ENCODE data around the gene ALG6. TPM values are rescaled to one million over a fixed set of nuclear protein-coding genes. Genes with fewer than 3 reads are reported as not detected.
"Not testable (repeated sequence)": the region's sequence is repeated elsewhere in the genome, so short reads cannot be mapped to it uniquely, and the experiment has no call there.

The ALG6 gene
- total RNA-seq, 1 donor from 2014 or later, result 8.4 TPM

DNA sequence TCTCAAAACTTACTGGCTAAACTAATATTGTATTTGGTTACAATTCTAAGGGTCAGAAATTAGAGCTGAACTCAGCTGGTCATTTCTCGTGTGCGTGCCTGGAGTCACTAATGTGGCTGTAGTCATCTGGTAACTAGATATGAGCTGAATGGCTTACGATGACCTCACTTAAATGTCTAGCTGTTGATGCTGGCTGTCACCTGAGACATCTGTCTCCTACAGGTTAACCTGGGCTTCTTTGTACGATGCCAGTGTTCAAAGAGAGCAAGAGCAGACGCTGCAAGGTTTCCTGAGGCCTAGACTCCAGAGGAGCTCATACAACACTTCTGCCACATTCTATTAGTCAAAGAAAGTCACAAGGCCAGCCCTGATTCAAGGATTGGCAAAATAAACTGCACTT is 17.1 kb upstream of the ALG6 start:
- no peak for DNase-seq
- Mint-ChIP-seq H3K36me3 (ENCODE audit: unreplicated experiment) (no peaks in the 10 kb centered on the region), H3K4me3 (ENCODE audit: unreplicated experiment) (no peak overlapping the region), H3K27me3 (ENCODE audit: unreplicated experiment) (peaks cover 1% of the 10 kb centered on the region), H3K4me1 (ENCODE audit: low read depth, unreplicated experiment) (no peaks in the 10 kb centered on the region), H3K27ac (ENCODE audit: unreplicated experiment) (no peak overlapping the region), H3K9me3 (ENCODE audit: unreplicated experiment) (no peaks in the 10 kb centered on the region)
- TF ChIP-seq, protein P1, sequence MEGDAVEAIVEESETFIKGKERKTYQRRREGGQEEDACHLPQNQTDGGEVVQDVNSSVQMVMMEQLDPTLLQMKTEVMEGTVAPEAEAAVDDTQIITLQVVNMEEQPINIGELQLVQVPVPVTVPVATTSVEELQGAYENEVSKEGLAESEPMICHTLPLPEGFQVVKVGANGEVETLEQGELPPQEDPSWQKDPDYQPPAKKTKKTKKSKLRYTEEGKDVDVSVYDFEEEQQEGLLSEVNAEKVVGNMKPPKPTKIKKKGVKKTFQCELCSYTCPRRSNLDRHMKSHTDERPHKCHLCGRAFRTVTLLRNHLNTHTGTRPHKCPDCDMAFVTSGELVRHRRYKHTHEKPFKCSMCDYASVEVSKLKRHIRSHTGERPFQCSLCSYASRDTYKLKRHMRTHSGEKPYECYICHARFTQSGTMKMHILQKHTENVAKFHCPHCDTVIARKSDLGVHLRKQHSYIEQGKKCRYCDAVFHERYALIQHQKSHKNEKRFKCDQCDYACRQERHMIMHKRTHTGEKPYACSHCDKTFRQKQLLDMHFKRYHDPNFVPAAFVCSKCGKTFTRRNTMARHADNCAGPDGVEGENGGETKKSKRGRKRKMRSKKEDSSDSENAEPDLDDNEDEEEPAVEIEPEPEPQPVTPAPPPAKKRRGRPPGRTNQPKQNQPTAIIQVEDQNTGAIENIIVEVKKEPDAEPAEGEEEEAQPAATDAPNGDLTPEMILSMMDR (IDR thresholded peaks at IDR 0.05; ENCODE audit: partially characterized antibody, unreplicated experiment), result no peak

DNA sequence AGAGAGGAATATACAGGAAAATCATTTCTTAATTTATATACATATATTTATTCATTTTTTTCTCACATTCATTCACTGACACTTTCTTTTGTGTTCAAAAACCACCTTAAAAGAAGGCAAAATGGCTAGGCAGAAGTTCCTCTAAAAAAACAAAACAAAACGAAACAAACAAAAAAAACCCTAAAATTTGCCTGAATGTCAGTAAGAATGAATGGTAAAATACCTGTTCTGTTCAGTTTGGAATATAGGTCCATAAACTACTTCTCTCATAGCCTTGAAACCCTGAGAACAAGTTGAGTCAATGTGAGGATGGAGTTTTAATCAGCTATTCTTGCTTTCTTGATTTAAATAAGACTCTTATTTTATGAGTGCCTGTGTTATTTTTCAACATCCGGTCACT is 14.7 kb upstream of the ALG6 start:
- TF ChIP-seq, protein P1 (IDR thresholded peaks at IDR 0.05; ENCODE audit: partially characterized antibody, unreplicated experiment), result no peak
- peaks cover 3% of the 10 kb centered on the region for H3K27me3 Mint-ChIP-seq (ENCODE audit: unreplicated experiment)

DNA sequence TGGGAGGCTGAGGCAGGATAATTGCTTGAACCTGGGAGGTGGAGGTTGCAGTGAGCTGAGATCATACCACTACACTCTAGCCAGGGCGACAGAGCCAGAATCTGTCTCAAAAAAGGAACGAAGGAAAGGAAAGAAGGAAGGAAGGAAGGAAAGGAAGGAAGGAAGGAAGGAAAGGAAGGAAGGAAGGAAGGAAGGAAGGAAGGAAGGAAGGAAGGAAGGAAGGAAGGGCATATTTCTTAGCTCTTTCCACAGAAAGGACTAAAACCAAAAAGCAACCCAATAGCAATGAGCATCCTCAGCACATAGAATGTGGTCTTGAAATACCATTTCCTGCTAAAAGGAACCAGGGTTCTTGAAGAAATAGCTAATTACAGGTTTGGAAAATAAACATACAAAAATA is 11.2 kb upstream of the ALG6 start:
- not testable (repeated sequence) for H3K36me3 Mint-ChIP-seq (ENCODE audit: unreplicated experiment); H3K4me1 Mint-ChIP-seq (ENCODE audit: low read depth, unreplicated experiment)

More for the DNA sequence above, 14.7 kb upstream of the ALG6 start:
- no peaks in the 10 kb centered on the region for H3K4me1 Mint-ChIP-seq (ENCODE audit: low read depth, unreplicated experiment)
- no peak for DNase-seq
- H3K36me3 Mint-ChIP-seq (ENCODE audit: unreplicated experiment), result no peaks in the 10 kb centered on the region
- no peak overlapping the region for H3K27ac Mint-ChIP-seq (ENCODE audit: unreplicated experiment)
- H3K9me3 Mint-ChIP-seq (ENCODE audit: unreplicated experiment), result no peaks in the 10 kb centered on the region
- H3K4me3 Mint-ChIP-seq (ENCODE audit: unreplicated experiment), result no peak overlapping the region

DNA sequence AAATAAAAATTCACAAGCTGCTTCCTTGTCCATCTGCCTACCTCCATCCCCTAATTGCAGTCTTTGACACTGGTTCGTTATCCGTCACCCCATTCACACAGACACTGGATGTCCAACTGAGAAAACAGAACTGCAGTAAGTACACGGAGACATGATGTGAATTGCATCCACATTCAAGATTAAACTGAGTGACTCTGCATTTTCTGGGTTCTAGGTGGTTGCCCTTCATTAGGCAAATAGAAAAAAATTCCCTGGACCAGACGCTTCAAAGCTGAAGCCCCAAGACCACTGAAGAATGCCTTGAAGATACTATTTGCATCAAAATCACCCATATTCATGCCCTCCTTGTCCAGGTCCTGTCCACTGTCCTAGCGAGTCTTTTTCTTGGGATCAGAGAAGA is 7.9 kb upstream of the ALG6 start:
- Mint-ChIP-seq H3K27ac (ENCODE audit: unreplicated experiment) (no peak overlapping the region), H3K4me3 (ENCODE audit: unreplicated experiment) (no peak overlapping the region), H3K36me3 (ENCODE audit: unreplicated experiment) (no peaks in the 10 kb centered on the region), H3K9me3 (ENCODE audit: unreplicated experiment) (peaks cover 3% of the 10 kb centered on the region), H3K27me3 (ENCODE audit: unreplicated experiment) (peaks cover 2% of the 10 kb centered on the region), H3K4me1 (ENCODE audit: low read depth, unreplicated experiment) (no peaks in the 10 kb centered on the region)
- DNase-seq, result no peak
- TF ChIP-seq, protein P1 (IDR thresholded peaks at IDR 0.05; ENCODE audit: partially characterized antibody, unreplicated experiment), result no peak

More for the DNA sequence above, 11.2 kb upstream of the ALG6 start:
- not testable (repeated sequence) for H3K27me3 Mint-ChIP-seq (ENCODE audit: unreplicated experiment); H3K4me3 Mint-ChIP-seq (ENCODE audit: unreplicated experiment); H3K27ac Mint-ChIP-seq (ENCODE audit: unreplicated experiment); DNase-seq; H3K9me3 Mint-ChIP-seq (ENCODE audit: unreplicated experiment)

DNA sequence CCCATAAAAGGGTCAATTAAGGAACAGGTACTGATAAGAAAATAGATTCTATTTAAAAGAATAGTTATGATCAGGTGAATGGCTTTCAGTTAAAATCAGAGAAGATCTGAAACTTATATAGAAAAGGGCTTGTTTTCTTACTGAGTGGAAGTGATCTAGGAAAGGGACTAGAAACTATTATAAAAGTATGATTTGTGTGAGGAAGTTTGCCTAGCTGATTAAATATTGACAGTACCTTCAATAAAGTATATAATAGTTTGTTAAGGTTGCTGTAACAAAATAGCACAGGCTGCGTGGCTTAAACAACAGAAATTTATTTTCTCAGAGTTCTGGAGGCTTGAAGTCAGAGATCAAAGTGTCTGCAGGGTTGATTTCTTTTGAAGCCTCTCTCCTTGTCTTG is 5.4 kb upstream of the ALG6 start:
- H3K27ac Mint-ChIP-seq (ENCODE audit: unreplicated experiment), result no peak overlapping the region
- peaks cover 3% of the 10 kb centered on the region for H3K27me3 Mint-ChIP-seq (ENCODE audit: unreplicated experiment)
- no peak overlapping the region for H3K4me3 Mint-ChIP-seq (ENCODE audit: unreplicated experiment)
- peaks cover 2% of the 10 kb centered on the region for H3K4me1 Mint-ChIP-seq (ENCODE audit: low read depth, unreplicated experiment)
- H3K9me3 Mint-ChIP-seq (ENCODE audit: unreplicated experiment), result peaks cover 4% of the 10 kb centered on the region
- DNase-seq, result no peak
- peaks cover 9% of the 10 kb centered on the region for H3K36me3 Mint-ChIP-seq (ENCODE audit: unreplicated experiment)
- TF ChIP-seq, protein P1 (IDR thresholded peaks at IDR 0.05; ENCODE audit: partially characterized antibody, unreplicated experiment), result no peak

DNA sequence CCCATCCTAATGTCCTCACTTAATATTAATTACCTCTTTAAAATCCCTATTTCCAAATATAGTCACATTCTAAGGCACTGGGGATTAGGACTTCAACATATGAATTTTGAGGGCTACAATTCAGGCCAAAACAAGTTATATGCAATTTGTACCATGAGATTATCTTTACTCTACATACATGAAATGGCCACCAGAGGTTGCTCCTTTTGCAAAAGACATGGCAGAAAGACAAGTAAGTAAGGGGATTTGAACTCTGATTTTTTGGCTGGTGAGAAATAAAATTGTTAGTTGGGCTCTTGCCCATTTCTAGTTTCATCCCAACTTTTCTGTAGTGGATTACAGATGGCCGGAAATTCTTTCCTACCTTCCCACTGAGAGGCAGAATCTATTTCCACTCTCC is 4.8 kb upstream of the ALG6 start:
- H3K27me3 Mint-ChIP-seq (ENCODE audit: unreplicated experiment), result peaks cover 3% of the 10 kb centered on the region
- peaks cover 2% of the 10 kb centered on the region for H3K4me1 Mint-ChIP-seq (ENCODE audit: low read depth, unreplicated experiment)
- peaks cover 9% of the 10 kb centered on the region for H3K36me3 Mint-ChIP-seq (ENCODE audit: unreplicated experiment)
- peaks cover 4% of the 10 kb centered on the region for H3K9me3 Mint-ChIP-seq (ENCODE audit: unreplicated experiment)
- no peak overlapping the region for H3K27ac Mint-ChIP-seq (ENCODE audit: unreplicated experiment)
- H3K4me3 Mint-ChIP-seq (ENCODE audit: unreplicated experiment), result no peak overlapping the region
- no peak for DNase-seq
- TF ChIP-seq, protein P1 (IDR thresholded peaks at IDR 0.05; ENCODE audit: partially characterized antibody, unreplicated experiment), result no peak

Data from glutamatergic neuron (in vitro differentiated cells).